ENCODE data around the gene SERHL2.

DNA sequence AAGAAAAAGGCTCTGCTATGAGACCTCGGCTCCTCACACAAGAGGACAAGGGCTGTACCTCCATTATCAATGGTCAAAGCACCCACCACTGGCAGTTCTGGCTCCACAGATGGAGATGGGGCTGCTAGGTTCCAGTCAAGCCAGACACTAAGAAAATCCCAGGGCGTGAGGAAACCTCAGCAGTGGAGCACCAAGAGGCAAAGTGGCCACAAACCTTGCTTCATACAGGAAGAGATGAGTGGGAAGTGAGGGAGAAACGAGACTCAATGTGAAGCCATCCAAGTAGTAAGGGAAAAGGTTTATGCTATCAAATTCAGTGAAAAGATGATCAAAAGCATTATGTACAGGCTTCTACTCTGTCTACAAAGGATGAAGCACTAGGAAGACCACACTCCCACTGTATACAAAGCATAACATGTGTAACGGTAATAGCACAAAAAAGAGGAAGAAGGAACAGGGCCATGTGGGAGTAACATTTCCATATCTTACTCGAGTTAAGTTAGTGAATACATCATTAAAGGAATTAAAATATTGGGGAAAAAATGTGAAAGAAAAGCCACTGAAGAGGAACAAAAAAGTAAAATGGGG lies 33.9 kb downstream of the SERHL2 start:
- TF ChIP-seq CTCF (IDR thresholded peaks at IDR 0.05; ENCODE audit: extremely low read depth in 1 of 2, insufficient read depth in 1 of 2, low read depth in 1 of 2, low read length in 2 of 2) (no peak), EZH2 (IDR thresholded peaks at IDR 0.05; ENCODE audit: borderline replicate concordance, low read depth, low read length, severe bottlenecking) (no peak), JUN (IDR thresholded peaks at IDR 0.05; ENCODE audit: borderline replicate concordance, insufficient read depth, insufficient read length, low read depth) (no peak)

Measured in endothelial cell of umbilical vein (primary cell).